ENCODE measurements around the gene FANCC.

FANCC gene

DNA sequence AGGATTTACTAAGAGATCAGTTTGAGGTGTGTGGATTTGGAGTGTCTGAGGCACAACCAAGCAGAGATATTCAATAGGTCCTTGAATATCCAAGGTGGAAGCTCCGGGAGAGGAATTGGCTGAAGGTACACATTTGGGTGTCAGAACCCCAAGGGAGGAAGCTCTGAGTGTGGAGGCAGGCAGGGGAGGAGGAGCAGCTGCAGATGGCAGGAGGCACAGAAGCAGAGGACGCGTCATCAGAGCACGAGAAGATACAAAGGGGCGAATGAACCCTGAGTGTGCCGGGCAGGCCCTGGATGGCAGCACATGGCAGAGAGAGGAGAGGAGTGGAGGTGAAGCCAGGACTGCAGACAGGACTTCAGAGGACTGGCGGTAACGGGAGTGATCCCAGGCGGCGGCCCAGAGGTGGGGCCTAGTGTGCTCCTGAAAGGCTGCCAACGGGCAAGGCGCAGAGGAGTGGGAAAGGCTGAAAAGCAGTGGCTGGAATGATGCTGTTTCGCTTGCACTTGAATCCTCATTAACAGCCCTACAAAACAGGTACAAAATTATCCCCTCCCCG, 179.8 kb downstream of the FANCC start:
- H3K4me3 ChIP-seq (ENCODE audit: low read depth, low read length): no peak overlapping the region
- DNase-seq (ENCODE audit: low read depth): no peak
- TF ChIP-seq, protein P1, sequence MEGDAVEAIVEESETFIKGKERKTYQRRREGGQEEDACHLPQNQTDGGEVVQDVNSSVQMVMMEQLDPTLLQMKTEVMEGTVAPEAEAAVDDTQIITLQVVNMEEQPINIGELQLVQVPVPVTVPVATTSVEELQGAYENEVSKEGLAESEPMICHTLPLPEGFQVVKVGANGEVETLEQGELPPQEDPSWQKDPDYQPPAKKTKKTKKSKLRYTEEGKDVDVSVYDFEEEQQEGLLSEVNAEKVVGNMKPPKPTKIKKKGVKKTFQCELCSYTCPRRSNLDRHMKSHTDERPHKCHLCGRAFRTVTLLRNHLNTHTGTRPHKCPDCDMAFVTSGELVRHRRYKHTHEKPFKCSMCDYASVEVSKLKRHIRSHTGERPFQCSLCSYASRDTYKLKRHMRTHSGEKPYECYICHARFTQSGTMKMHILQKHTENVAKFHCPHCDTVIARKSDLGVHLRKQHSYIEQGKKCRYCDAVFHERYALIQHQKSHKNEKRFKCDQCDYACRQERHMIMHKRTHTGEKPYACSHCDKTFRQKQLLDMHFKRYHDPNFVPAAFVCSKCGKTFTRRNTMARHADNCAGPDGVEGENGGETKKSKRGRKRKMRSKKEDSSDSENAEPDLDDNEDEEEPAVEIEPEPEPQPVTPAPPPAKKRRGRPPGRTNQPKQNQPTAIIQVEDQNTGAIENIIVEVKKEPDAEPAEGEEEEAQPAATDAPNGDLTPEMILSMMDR (IDR thresholded peaks at IDR 0.05; ENCODE audit: low read depth, low read length, missing control alignments): no peak

DNA sequence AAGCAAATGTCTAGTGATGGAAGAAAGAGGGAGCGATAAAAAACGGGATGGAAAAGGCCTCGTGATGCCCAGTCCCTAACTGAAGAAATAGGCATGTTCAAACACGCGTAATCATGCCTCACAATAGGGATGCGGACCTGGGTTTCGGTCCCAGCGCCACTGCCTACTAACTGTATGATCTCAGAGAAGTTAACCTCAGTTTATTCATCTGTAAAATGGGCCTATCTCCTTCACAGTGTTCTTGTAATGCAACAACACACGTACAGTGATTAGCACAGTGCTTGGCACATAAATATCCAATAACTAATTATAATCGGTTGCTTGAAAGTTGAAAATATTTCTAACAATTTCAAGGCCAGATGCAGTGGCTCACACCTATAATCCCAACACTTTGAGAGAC, 181.8 kb downstream of the FANCC start:
- H3K4me3 ChIP-seq (ENCODE audit: low read depth, low read length): no peak overlapping the region
- DNase-seq (ENCODE audit: low read depth): no peak
- TF ChIP-seq, protein P1 (IDR thresholded peaks at IDR 0.05; ENCODE audit: low read depth, low read length, missing control alignments): no peak

DNA sequence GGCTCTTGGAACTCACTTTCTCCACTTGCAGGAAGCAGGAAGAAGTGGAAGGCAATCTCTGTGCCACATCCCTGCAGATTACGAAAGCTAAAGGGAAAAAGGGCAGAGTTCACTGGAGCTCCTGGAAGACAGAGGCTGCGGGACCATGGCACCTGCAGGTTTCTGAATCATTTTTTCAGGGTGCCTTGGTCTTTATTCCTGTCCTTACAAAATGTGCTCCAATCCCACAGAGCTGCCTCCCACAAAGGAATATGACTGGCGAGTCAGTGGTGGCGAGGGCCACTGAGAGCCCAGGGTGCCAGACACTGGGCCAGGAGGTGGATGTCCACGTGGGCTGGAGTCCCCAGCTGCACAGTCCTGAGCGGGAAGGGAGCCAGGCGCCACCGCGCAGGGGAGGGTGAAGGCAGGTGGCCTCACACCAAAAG, 183.0 kb downstream of the FANCC start:
- DNase-seq (ENCODE audit: low read depth): no peak

DNA sequence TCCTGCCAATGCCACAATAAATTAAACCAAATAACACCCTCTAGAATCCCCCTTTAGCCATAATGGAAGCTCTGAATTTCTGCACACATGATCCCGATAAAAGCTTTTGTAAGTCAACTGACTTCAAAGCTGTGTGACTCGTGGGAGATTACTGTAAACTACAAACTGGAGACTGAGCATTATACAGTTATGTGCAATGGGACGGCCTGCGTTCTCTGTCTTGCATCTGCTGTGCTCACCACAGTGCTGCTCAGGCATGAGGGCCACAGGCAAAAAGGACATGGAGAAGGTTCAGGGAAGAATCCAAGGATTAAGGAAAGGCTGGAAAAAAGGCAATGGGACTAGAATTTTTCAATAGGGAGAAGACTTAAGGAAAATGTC, 184.2 kb downstream of the FANCC start:
- no peak for DNase-seq (ENCODE audit: low read depth)
- TF ChIP-seq, protein P1 (IDR thresholded peaks at IDR 0.05; ENCODE audit: low read depth, low read length, missing control alignments): no peak
- H3K4me3 ChIP-seq (ENCODE audit: low read depth, low read length): no peak overlapping the region

More for the DNA sequence above, 183.0 kb downstream of the FANCC start:
- TF ChIP-seq, protein P1 (IDR thresholded peaks at IDR 0.05; ENCODE audit: low read depth, low read length, missing control alignments): no peak
- H3K4me3 ChIP-seq (ENCODE audit: low read depth, low read length): no peak overlapping the region

DNA sequence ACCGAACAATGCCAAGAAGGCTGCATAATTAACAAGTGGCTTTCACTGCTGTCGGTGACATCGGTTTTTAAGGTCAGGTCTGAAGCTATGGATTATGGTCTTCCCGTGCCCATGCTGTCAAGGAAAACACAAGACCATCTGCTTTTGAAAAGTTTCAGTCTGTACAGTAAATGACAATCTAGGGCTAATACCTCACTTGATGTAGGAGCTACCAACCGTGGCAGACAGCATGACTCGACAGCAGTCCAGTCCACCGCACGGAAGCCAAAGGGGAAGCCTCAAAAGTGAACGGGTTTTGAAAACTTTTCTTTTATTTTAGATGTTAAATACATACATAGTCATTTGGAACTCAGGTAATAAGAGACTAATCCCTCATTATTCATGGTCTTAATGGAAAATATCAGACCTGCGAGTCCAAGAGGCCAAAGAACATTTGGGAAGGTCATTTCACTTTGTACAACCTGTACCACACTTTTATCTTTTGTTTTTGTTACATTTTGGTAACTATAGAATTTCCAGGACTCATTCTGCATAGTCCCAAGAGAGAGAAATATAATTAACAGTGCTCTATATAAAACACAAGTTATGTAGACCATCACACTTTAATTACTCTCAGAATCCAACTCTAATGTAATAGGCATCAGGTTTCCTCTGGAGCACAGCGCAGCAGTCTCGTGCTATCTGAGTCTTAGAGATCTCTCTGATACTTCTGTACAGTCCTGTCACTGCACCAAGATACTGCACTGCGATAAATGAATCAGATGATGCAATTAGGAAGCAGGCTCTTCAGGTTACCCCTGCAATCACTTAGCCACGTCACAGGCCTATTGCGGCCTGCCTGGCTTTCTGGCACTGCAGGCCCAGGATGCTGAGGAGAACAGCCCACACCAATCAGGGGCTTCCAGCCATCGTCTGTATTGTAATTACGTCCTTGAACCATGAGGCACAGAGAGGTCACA, 184.9 kb downstream of the FANCC start:
- H3K4me3 ChIP-seq (ENCODE audit: low read depth, low read length): no peak overlapping the region
- TF ChIP-seq, protein P1 (IDR thresholded peaks at IDR 0.05; ENCODE audit: low read depth, low read length, missing control alignments): no peak
- no peak for DNase-seq (ENCODE audit: low read depth)

DNA sequence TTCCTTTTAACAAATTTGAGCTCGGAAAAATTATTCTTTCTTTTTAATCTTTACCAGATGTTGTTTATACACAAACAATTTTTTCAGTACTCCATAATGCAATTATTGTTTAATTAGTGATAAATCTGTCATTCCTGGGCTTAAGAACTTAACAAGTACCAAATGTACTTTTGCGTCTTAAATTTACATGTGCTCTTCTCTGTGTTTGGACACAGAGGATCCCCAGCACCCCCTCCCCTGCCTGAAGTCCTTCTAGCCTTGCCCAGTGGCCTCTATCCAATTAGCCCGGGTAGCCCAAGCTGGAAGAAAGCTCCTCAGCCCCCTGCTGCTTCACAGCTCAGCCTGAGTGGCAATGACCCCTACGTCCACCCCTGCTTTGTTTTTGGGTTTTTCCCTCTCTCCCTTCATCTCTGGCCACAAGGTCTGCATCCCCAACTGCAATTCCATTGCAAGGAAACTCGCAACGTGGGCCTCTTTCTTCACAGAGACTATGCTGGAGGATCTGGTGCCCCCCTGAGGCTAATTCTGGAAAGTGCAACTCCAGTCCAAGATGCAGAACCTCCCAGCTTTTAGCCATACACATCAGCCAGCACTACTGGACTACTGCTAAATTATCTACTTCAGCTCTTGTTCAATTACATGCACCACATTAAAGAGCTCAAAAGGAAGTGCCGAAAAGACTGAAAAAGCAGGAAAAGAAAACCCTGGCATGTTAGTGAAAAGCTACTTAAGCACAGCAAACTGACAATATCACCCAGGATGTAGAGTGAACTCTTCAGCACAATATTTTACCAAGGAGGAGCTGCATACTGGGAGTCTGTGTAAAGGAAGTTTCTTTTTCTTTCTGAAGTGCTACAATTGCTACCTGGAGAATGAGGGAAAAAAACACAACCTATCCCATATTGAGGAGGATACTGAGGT, 186.2 kb downstream of the FANCC start:
- no peak for DNase-seq (ENCODE audit: low read depth)
- TF ChIP-seq, protein P1 (IDR thresholded peaks at IDR 0.05; ENCODE audit: low read depth, low read length, missing control alignments): peak; percentile 78
- no peak overlapping the region for H3K4me3 ChIP-seq (ENCODE audit: low read depth, low read length)

Data from GM12864 (cell line).